SU-DHL-6 (cell line): ENCODE results near the gene ZFYVE21.

ENCODE experiments used
- CTCF ChIP-seq: fragments of 200-600 bp; sonication (generic); IDR thresholded peaks from one replicate; pipeline ENCODE4 v1.5.1; 2017; ENCODE audit warnings: antibody characterized with exemption, mild to moderate bottlenecking, low read length, moderate library complexity; ENCODE audit not compliant: insufficient read depth, poor library complexity, severe bottlenecking
- EZH2phosphoT487 ChIP-seq: fragments of 200-600 bp; sonication (generic), shearing (Covaris generic); conservative IDR thresholded peaks from 2 replicates; pipeline ENCODE4 v1.6.1; 2018; ENCODE audit warnings: mild to moderate bottlenecking, antibody characterized with exemption, low read length, moderate library complexity, mixed read lengths

- TF ChIP-seq EZH2phosphoT487 (no peak), CTCF (no peak)
Observed at GRCh38 chr14:103728141-103728540, 12.5 kb downstream of the ZFYVE21 start.
